ENCODE data around the gene AUH. TPM values are rescaled to one million over a fixed set of nuclear protein-coding genes. Genes with fewer than 3 reads are reported as not detected.

AUH gene
- total RNA-seq, 1 experiment from 2014 or later, result 29.0 TPM

GRCh38 chr9:91308191-91308590 is 53.5 kb downstream of the AUH start:
- H3K9me3 ChIP-seq (ENCODE audit: control insufficient read depth in 1 of 2, insufficient read depth in 1 of 2, low read depth in 1 of 2, low read length in 2 of 2), result no peaks in the 10 kb centered on the region
- no peaks in the 10 kb centered on the region for H3K36me3 ChIP-seq (ENCODE audit: control insufficient read depth in 1 of 2, insufficient read depth in 2 of 2, low read length in 2 of 2)
- TF ChIP-seq EGR1 (IDR thresholded peaks at IDR 0.05; ENCODE audit: low read depth) (no peak), ZFX (IDR thresholded peaks at IDR 0.05) (no peak), SRF (IDR thresholded peaks at IDR 0.05; ENCODE audit: low read depth) (no peak), JUND (IDR thresholded peaks at IDR 0.05) (no peak), ELF1 (IDR thresholded peaks at IDR 0.05; ENCODE audit: borderline replicate concordance, low read depth) (no peak), EZH2phosphoT487 (IDR thresholded peaks at IDR 0.05; ENCODE audit: borderline replicate concordance) (no peak), CEBPB (IDR thresholded peaks at IDR 0.05; ENCODE audit: low read depth) (no peak), RAD21 (IDR thresholded peaks at IDR 0.05; ENCODE audit: low read depth) (no peak), ZBTB33 (IDR thresholded peaks at IDR 0.05; ENCODE audit: extremely low read depth, insufficient replicate concordance, low read length) (no peak)
- TF ChIP-seq, protein P1, sequence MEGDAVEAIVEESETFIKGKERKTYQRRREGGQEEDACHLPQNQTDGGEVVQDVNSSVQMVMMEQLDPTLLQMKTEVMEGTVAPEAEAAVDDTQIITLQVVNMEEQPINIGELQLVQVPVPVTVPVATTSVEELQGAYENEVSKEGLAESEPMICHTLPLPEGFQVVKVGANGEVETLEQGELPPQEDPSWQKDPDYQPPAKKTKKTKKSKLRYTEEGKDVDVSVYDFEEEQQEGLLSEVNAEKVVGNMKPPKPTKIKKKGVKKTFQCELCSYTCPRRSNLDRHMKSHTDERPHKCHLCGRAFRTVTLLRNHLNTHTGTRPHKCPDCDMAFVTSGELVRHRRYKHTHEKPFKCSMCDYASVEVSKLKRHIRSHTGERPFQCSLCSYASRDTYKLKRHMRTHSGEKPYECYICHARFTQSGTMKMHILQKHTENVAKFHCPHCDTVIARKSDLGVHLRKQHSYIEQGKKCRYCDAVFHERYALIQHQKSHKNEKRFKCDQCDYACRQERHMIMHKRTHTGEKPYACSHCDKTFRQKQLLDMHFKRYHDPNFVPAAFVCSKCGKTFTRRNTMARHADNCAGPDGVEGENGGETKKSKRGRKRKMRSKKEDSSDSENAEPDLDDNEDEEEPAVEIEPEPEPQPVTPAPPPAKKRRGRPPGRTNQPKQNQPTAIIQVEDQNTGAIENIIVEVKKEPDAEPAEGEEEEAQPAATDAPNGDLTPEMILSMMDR (IDR thresholded peaks at IDR 0.05 in 2 of 3, conservative IDR thresholded peaks at IDR 0.05 in 1 of 3; ENCODE audit: borderline replicate concordance in 1 of 3, insufficient read depth in 1 of 3, low read depth in 2 of 3, low read length in 2 of 3), result no peak
- DNase-seq (ENCODE audit: low read depth, low spot score) (no peak), ATAC-seq (no peak)
- H3K4me3 ChIP-seq (replicated peaks in 1 of 2; ENCODE audit: low read depth in 1 of 2, low read length in 2 of 2), result no peak overlapping the region
- BruUV-seq (replicated peaks), result no TSS peak
- H3K4me1 ChIP-seq (ENCODE audit: control insufficient read depth in 1 of 2, insufficient read depth in 2 of 2, low read length in 2 of 2), result peaks cover 42 to 67% of the 10 kb centered on the region in 2 experiments
- no peak overlapping the region for H3K27ac ChIP-seq (ENCODE audit: low read depth, low read length)
- H3K79me2 ChIP-seq (ENCODE audit: insufficient read depth, low read length), result peaks cover 10% of the 10 kb centered on the region
- ChIA-PET RAD21 (ENCODE audit: low non-redundant PET in 1 of 2, low total read pairs in 2 of 2, uncharacterized antibody in 2 of 2, unreplicated experiment in 2 of 2) (no interaction called here), CTCF (interaction anchor here (0.8 kb wide), 1 partner anchor 12 kb away, joined by 3 read pairs; no protein-coding TSS in a partner anchor), POLR2A (no interaction called here)
- no peak overlapping the region for H3K4me2 ChIP-seq (ENCODE audit: low read length)
- no peak overlapping the region for H3K9ac ChIP-seq (ENCODE audit: low read length)
- H4K20me1 ChIP-seq (ENCODE audit: insufficient read depth), result no peaks in the 10 kb centered on the region
- intact Hi-C loops (cut with micrococcal nuclease), result loop anchor here (5.0 to 10.0 kb wide), 2 partner anchors 44 to 173 kb away; no protein-coding TSS in a partner anchor
- no peak overlapping the region for H2AFZ ChIP-seq (ENCODE audit: low read depth, low read length, poor library complexity, severe bottlenecking)
- no peaks in the 10 kb centered on the region for H3K27me3 ChIP-seq (ENCODE audit: insufficient read depth, low read length)
- no peaks in the 10 kb centered on the region for H3K9me2 ChIP-seq (ENCODE audit: insufficient read depth)

Measured in HCT116 (cell line).